ENCODE data around the gene CUTC. TPM values are rescaled to one million over a fixed set of nuclear protein-coding genes. Genes with fewer than 3 reads are reported as not detected.

Gene CUTC
- total RNA-seq, 1 donor from 2014 or later: 25.4 TPM

DNA sequence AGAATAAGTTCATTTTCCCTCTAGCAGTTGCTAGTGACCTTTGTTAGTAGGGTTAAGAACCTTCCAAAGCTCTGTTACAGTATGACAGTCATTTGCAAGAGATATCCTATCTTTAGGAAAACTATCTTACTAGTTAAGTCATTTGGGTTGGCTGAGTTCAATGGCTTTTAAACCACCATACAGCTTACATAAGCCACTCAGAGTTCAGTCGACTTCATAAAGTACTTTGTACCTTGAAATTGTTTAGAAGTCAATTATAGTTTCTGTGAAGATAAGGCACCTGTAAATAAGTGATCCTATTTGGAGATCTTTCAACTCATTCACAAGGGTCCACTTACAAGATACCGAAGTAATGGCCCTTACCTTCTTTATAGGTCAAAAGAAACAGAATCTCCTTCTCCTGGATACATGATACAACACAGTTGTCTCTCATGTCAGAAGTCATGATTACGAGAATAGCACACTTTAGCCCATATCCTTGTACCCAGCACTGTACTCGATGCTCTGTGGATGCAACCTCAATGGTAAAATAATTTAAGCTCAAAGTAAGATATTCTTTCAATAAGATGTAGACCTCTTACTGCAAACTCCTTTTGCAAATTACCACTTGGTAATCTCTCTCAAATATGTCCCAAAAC is 38.5 kb downstream of the CUTC start:
- intact Hi-C loops (cut with micrococcal nuclease): no loop called here
- Mint-ChIP-seq H3K27ac (no peak overlapping the region), H3K9me3 (no peaks in the 10 kb centered on the region), H3K27me3 (no peaks in the 10 kb centered on the region), H3K36me3 (ENCODE audit: low read depth) (no peaks in the 10 kb centered on the region), H3K4me3 (no peak overlapping the region), H3K4me1 (peaks cover 5% of the 10 kb centered on the region)
- POLR2A ChIA-PET: no interaction called here
- ATAC-seq (ENCODE audit: low read depth) (no peak), DNase-seq (no peak)
- no peak for TF ChIP-seq CTCF (IDR thresholded peaks at IDR 0.05)
- CTCF ChIA-PET: no interaction called here

GRCh38 chr10:99775850-99776249 is 43.8 kb downstream of the CUTC start:
- ATAC-seq (ENCODE audit: low read depth): no peak
- no peak for DNase-seq
- H3K4me1 Mint-ChIP-seq: peaks cover 31% of the 10 kb centered on the region
- H3K4me3 Mint-ChIP-seq: no peak overlapping the region
- no peaks in the 10 kb centered on the region for H3K36me3 Mint-ChIP-seq (ENCODE audit: low read depth)
- no peak overlapping the region for H3K27ac Mint-ChIP-seq
- intact Hi-C loops (cut with micrococcal nuclease): no loop called here
- TF ChIP-seq CTCF (IDR thresholded peaks at IDR 0.05): no peak
- H3K9me3 Mint-ChIP-seq: peaks cover 3% of the 10 kb centered on the region
- ChIA-PET CTCF (no interaction called here), POLR2A (no interaction called here)
- H3K27me3 Mint-ChIP-seq: no peaks in the 10 kb centered on the region

DNA sequence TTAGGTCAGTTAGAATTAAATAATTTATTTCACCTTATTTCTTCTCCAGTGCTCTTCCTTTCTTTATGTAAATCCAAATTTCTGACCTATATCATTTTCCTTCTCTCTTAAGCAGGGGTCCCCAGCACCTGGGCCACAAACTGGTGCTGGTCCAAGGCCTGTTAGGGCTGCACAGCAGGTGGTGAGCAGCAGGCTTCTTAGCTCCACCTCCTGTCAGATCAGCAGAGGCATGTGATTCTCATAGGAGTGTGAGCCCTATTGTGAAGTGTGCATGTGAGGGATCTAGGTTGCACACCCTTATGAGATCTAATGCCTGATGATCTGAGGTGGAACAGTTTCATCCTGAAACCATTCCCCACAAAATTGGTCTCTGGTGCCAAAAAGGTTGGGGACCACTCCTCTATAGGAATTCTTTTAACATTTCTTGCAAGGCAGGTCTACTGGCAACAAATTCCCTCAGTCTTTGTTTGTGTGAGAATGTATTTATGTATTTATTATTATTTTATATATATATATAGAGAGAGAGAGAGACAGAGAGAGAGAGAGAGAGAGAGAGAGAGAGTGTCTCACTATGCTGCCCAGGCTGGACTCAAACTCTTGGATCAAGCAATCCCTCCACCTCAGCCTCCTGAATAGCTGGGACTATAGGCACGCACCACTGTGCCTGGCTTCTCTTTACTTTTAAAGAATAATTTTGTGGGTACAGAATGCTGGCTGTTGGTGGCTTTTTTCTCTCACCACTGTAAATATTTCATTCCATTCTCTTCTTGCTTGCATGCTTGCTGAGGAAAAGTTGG is 46.1 kb downstream of the CUTC start:
- ATAC-seq (ENCODE audit: low read depth): no peak
- ChIA-PET POLR2A (no interaction called here), CTCF (no interaction called here)
- no peak for DNase-seq
- Mint-ChIP-seq H3K4me3 (peak overlapping the region; percentile 51), H3K9me3 (peaks cover 3% of the 10 kb centered on the region), H3K36me3 (ENCODE audit: low read depth) (no peaks in the 10 kb centered on the region), H3K27ac (no peak overlapping the region), H3K27me3 (no peaks in the 10 kb centered on the region), H3K4me1 (peaks cover 31% of the 10 kb centered on the region)
- no peak for TF ChIP-seq CTCF (IDR thresholded peaks at IDR 0.05)
- intact Hi-C loops (cut with micrococcal nuclease): no loop called here

GRCh38 chr10:99779335-99779734 is 47.3 kb downstream of the CUTC start:
- ATAC-seq (ENCODE audit: low read depth): no peak
- DNase-seq: no peak
- ChIA-PET CTCF (no interaction called here), POLR2A (no interaction called here)
- Mint-ChIP-seq H3K36me3 (ENCODE audit: low read depth) (no peaks in the 10 kb centered on the region), H3K4me3 (no peak overlapping the region), H3K4me1 (peaks cover 31% of the 10 kb centered on the region), H3K27ac (peak overlapping the region; percentile 1), H3K9me3 (peaks cover 3% of the 10 kb centered on the region), H3K27me3 (no peaks in the 10 kb centered on the region)
- intact Hi-C loops (cut with micrococcal nuclease): no loop called here
- no peak for TF ChIP-seq CTCF (IDR thresholded peaks at IDR 0.05)

DNA sequence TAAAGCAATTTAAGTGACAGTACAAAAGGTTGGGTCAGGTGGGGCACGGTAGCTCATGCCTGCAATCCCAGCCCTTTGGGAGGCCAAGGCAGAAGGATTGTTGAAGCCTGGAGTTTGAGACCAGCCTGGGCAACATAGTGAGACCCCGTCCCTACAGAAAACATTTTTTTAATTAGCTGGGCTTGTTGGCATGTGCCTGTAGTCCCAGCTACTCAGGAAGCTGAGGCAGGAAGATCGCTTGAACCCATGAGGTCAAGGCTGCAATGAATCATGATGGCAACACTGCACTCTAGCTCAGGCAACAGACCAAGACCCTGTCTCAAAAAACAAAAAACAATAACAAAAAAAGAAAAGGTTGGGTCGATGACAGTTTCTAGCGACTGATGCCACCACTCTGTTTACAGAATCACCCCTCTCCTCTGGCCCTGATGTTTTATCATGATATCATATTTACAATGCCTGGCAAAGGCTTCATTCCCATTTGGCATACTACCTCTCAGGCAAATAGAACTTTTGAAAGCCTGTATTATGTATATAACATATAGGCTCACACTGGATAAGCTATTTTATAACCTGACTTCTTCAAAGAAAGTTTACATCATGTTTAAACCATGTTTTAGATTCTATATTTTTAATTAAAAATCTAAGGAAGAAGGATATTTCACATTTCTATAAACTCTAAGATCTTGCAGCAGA is 49.8 kb downstream of the CUTC start:
- TF ChIP-seq CTCF (IDR thresholded peaks at IDR 0.05): no peak
- H3K4me3 Mint-ChIP-seq: no peak overlapping the region
- peaks cover 26% of the 10 kb centered on the region for H3K4me1 Mint-ChIP-seq
- ATAC-seq (ENCODE audit: low read depth) (no peak), DNase-seq (no peak)
- CTCF ChIA-PET: no interaction called here
- H3K27ac Mint-ChIP-seq: no peak overlapping the region
- no peaks in the 10 kb centered on the region for H3K27me3 Mint-ChIP-seq
- H3K9me3 Mint-ChIP-seq: peaks cover 3% of the 10 kb centered on the region
- intact Hi-C loops (cut with micrococcal nuclease): no loop called here
- H3K36me3 Mint-ChIP-seq (ENCODE audit: low read depth): no peaks in the 10 kb centered on the region
- POLR2A ChIA-PET: no interaction called here

Data from activated B cell treated with CpG ODN at 0.5 μM for 24 hours (primary cell).